Posterior cingulate gyrus (tissue), 11 donors: ENCODE results near the gene DYNC2I2.

Experiments
- DNase-seq, 10 donors: peaks; one replicate each; pipeline versions ENCODE4 v3.0.0 to v3.0.0-alpha.2; 2020 to 2021; ENCODE audit warnings: mixed read lengths in 3 of 10
- intact Hi-C: fragments of 100-400 bp; cut with DNase I; formaldehyde crosslinking; loops from one replicate; pipeline ENCODE4 v1.15.1; 2023

DYNC2I2 gene

GRCh38 chr9:128640603-128641002, 16.0 kb downstream of the DYNC2I2 start:
- intact Hi-C loops = no loop called here

GRCh38 chr9:128638580-128638979, 18.1 kb downstream of the DYNC2I2 start:
- intact Hi-C loops = no loop called here
- peak in 1 of 10 donors; percentile 17 for DNase-seq

More at GRCh38 chr9:128640603-128641002, 16.0 kb downstream of the DYNC2I2 start:
- DNase-seq = peak in 1 of 10 donors; percentile 54

DNA sequence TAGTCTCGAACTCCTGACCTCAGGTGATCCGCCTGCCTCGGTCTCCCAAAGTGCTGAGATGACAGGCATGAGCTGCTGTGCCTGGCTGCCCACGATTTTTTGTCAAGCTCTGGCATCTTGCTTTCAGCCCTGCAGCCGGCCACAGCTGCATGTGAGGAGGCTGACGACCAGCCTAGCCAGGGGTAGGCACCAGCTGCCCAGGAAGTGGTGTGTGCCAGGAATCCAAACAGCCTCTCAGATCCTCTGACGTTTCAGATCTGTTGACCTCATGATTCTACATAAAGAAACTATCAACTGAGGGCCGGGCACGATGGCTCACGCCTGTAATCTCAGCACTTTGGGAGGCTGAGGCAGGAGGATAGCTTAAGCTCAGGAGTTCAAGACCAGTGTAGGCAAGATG, 19.0 kb downstream of the DYNC2I2 start:
- intact Hi-C loops = no loop called here
- peak in 3 of 10 donors; percentile 44 to 91 (median 74) for DNase-seq

DNA sequence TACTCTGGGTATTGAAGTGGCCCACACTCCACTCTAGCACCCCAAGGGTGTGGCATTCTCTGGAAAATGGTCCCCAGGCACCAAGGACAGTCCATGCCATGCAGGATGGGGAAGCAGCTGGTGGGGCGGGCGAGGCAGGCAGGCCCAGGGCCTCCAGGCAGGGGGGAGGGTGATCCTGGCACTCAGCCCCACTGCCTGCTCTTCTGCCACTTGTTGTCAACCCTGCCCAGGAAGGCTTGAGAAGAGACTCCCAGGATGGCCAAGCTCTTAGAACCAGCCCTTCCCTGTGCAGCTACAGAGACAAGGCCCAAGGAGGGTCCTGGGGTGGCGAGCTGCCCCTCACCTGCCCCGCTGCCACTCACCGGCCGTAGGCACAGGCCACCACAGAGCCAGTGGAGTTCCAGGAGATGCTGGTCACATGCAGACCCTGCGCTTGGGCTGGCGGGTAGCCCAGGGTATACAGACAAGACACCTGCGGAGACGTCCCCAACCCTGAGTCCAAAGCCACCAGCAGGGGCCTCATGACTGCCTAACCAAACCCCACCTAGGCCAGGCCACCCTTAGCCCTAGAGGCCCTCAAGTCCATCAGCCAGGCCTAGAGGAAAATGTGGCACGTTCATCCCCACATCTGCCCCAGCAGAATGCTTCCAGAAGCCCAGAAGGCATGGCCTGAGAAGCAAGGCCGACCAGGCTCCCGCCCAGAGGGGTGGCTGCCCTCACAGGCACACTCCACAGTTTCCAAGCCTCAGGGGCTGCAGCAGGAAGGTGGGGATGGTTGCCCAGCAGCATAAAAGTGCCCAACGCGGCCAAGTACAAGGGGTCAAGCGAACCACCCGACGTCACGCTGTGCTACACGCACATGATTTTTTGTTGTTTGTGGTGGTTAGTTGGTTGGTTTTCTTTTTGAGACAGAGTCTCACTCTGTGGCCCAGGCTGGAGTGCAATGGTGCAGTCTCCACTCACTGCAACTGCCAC, 19.8 kb downstream of the DYNC2I2 start:
- intact Hi-C loops = no loop called here
- DNase-seq = peak in 2 of 10 donors; percentile 61 to 77

DNA sequence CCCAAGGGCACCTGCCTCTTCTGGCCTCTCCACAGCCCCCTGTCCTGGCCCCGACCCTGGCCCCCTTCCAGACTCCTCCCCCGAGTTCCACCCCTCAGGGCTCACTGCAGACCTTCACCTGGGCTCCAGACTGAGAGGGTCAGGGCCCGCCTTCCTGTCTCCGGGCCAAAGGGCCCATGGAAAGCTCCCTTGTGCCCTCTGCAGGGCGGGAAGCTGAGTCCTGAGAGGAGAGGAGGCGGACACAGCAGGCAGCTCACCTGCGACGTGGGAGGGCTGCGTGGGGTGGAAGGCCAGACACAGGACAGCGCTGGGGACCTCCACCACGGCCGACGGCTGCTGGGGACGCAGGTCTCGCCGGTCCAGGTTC, 20.6 kb downstream of the DYNC2I2 start:
- intact Hi-C loops = no loop called here
- peak in 2 of 10 donors; percentile 69 to 84 for DNase-seq

- intact Hi-C loops = loop anchor here (2.0 kb wide), 1 partner anchor 17 kb away; no protein-coding TSS in a partner anchor
- peak in 7 of 10 donors; percentile 45 to 93 (median 62) for DNase-seq
These were observed 21.2 kb downstream of the DYNC2I2 start for GRCh38 chr9:128635266-128636023.

GRCh38 chr9:128634651-128635262, 21.9 kb downstream of the DYNC2I2 start:
- intact Hi-C loops = loop anchor here (2.0 kb wide), 1 partner anchor 18 kb away; no protein-coding TSS in a partner anchor
- peak in 3 of 10 donors; percentile 66 to 87 (median 81) for DNase-seq

DNA sequence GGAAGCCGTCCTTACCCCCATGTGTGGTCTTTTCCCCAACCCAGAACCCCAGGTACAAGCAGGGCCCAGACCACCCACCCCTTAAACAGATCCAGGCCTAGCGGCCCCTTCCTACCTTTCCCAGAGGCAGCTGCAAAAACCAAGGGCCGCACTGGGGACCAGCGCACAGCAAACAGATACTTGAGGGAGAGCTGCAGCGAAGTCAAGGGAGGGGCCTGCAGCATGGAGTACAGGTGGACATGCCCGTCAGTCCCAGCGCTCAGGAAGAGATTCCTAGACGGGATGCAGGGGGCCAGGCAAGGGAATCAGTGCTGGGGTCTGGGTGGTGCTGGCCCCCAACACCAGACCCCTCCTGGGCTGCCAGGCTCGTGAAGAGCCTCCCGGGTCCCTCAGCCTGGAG, 22.5 kb downstream of the DYNC2I2 start:
- intact Hi-C loops = loop anchor here (2.0 kb wide), 1 partner anchor 19 kb away; no protein-coding TSS in a partner anchor
- DNase-seq = peak in 3 of 10 donors; percentile 68 to 77 (median 73)

DNA sequence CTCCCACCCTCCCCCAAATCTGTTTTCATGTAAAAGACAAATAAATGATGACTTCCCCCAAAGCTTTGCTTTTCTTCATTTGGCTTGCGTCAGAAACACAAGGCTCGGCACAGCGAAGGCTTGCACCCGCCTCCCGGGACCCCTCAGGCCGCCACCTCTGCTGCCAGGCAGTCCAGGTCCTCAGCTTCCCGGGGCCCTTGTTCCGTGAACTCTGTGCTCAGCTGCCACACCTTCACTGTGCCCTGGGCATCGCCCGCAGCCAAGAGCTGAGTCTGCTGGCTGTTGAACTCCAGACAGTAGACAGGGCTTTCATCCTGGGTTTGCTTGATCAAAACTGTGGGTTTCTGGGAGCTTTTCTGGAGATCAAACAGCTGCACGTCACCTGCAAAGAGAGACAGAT, 23.0 kb downstream of the DYNC2I2 start:
- intact Hi-C loops = no loop called here
- DNase-seq = peak in 3 of 10 donors; percentile 59 to 75 (median 66)

GRCh38 chr9:128633057-128633456, 23.6 kb downstream of the DYNC2I2 start:
- DNase-seq = peak in 3 of 10 donors; percentile 66 to 80 (median 74)
- intact Hi-C loops = no loop called here

DNA sequence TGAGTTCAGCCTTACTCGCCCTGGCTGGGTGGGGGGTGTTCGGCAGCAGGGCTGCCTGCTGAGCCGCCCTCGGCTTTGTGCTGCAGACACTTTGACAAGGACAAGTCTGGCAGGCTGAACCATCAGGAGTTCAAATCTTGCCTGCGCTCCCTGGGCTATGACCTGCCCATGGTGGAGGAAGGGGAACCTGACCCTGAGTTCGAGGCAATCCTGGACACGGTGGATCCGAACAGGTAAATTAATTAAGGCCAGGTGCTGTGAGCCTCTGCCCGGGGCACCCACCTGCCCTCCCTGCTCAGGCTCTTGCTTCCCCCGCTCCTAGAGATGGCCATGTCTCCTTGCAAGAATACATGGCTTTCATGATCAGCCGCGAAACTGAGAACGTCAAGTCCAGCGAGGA, 24.2 kb downstream of the DYNC2I2 start:
- intact Hi-C loops = no loop called here

DNA sequence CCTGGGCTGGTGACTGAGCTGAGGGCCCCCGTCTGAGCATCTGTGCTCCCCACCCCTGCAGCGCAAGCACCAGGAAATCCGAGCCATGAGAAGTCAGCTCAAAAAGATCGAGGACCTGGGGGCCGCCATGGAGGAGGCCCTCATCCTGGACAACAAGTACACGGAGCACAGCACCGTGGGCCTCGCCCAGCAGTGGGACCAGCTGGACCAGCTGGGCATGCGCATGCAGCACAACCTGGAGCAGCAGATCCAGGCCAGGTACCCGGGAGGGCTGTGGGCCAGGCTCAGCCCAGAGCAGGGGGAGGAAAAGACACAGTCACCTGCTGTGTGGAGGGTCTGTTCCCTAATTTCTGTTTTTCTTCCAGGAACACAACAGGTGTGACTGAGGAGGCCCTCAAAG, 24.6 kb downstream of the DYNC2I2 start:
- intact Hi-C loops = no loop called here

More for the DNA sequence above, 24.2 kb downstream of the DYNC2I2 start:
- peak in 3 of 10 donors; percentile 35 to 69 (median 52) for DNase-seq

DNA sequence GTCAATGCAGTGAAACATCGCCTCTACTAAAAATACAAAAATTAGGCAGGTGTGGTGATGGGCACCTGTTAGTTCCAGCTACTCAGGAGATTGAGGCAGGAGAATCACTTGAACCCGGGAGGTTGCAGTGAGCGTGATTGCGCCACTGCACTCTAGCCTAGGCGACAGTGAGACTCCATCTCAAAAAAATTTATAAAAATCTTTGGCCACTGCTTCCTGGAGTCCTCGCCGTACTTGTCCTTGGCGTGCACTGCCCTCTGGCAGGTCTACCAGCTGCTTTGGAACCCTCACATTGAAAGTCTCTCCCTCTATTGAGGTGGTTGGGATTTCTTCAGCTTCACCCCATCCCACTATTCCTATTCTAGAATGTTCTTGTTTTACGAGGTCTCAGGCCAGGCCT, 25.0 kb downstream of the DYNC2I2 start:
- DNase-seq = peak in 2 of 10 donors; percentile 24 to 52
- intact Hi-C loops = no loop called here

More for the DNA sequence above, 24.6 kb downstream of the DYNC2I2 start:
- peak in 3 of 10 donors; percentile 48 to 66 (median 58) for DNase-seq

DNA sequence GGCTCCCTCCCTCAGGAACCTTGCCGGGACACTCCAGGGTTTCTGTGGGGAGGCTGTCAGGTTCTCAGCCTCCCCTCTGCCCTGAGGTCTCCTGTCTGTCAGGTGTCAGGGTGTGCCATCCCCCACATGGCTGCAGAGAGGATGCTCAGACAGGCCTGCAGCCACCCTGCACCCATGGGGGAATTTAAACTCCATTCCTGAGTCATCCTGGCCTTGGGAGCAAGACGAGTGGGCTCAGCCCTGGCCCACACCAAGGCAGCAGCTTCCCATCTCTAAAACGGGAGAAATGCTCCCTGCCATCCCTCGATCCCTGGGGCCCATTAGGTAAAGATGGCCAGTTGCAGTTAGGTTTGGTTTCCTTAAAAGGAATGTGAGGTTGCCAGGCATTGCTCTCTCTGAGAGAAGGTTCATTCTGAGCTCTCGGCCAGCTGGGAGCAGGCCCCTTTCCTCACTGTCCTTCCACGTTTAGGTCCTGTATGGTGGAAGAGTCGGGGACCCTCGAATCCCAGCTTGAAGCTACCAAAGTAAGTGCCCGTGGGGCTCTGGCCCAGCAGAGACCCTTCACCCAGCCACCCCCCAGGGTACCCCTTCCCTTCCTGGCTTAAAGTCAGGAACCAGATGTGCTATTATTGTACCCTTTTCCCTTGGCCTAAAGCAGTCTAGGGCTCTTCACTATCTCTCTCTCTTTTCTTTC, 26.6 kb downstream of the DYNC2I2 start:
- intact Hi-C loops = no loop called here
- DNase-seq = peak in 3 of 10 donors; percentile 34 to 55 (median 37)

DNA sequence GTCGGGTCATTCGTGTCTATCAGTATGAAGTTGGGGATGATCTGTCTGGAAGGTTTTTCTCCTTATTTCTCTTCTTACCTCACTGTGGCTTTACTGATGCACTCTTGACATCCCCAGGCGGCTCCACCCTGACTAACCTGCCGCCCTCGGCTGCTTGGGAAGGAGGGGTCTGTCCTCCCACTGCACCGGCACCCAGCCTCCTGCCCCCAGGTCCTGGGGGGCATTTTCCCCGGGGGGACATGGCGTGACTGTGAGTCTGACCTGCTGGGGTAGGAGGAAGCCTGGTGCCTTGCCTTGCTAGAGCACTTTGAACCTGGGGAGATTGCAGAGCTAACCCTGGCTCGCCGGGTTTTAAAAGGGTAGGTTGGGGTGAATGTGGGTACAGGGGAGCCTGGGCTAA, 27.5 kb downstream of the DYNC2I2 start:
- intact Hi-C loops = no loop called here
- DNase-seq = peak in 3 of 10 donors; percentile 30 to 37 (median 35)

DNA sequence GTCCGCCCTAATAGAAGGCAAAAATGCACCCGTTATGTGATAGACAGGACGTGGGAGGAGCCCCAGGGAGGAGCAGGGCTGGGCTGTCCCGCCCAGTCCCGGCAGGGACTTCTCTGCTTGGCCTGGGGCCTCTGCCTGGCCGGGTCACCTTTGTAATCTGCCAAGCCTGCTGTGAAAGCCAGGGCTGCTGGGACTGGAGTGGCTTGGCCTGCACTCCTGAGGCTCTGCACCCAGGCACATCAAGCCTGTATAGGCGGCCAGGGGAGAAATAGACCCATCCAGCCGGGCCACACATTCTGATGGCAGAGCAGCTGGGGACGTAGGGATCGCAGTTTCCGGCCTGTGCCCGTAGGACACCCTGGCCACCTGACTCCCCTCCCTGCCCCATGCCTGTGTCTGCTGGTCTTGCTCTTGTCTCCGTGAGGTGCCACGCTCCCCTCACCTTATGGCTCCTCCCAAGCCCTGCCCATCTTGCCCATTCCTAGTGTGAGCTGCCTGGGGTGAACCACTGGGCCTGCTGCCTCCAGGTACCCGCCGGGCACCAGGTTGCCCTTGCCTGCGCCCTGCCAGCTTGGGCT, 28.1 kb downstream of the DYNC2I2 start:
- intact Hi-C loops = no loop called here
- peak in 4 of 10 donors; percentile 55 to 86 (median 76) for DNase-seq

DNA sequence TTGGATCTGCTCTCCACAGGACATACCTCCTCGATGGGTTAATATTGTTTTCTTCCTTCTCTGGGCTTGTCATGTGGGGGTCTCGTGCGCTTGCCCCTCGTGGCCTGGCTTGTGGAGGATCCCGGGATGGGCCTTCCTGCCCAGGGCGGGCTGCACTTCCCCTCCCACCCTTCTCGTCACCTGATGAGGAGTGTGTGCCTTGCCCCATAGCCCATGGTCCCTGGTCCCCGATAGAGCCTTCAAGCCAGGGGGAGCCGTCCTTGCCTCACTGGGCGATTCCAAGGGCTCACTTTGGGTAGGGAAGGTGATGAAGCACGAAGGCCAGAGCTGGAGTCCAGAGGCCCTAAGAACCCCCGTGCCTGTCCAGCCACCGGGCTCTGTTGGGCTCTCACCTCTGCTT, 28.7 kb downstream of the DYNC2I2 start:
- intact Hi-C loops = no loop called here
- peak in 3 of 10 donors; percentile 49 to 61 (median 56) for DNase-seq

GRCh38 chr9:128627127-128627715, 29.4 kb downstream of the DYNC2I2 start:
- intact Hi-C loops = no loop called here
- DNase-seq = peak in 9 of 10 donors; percentile 44 to 95 (median 77)

- peak in 2 of 10 donors; percentile 50 to 77 for DNase-seq
- intact Hi-C loops = no loop called here
These were observed 30.5 kb downstream of the DYNC2I2 start for GRCh38 chr9:128626181-128626580.
